Stimulated activated naive CD8-positive, alpha-beta T cell treated with anti-CD3 and anti-CD28 coated beads, Interleukin-15, amount 100 ng/mL, for 72 hours (primary cell): ENCODE results near the gene CD8B.

Experiments
- ATAC-seq: fragments of 150-1000 bp; cut with Tn5 transposase; 2 replicates; pipeline ENCODE4 v1.10.0; 2021; ENCODE audit warnings: mild to moderate bottlenecking, moderate library complexity
- DNase-seq, 2 donors: peaks; one replicate each; pipeline ENCODE4 v3.0.0; 2021 to 2022
- H3K27ac Mint-ChIP-seq, 2 donors: one replicate each; pipeline ENCODE4 v1.8.0; 2022; ENCODE audit warnings: mild to moderate bottlenecking in 2 of 2, mixed read lengths in 2 of 2, moderate library complexity in 2 of 2
- H3K27me3 Mint-ChIP-seq: one replicate; pipeline ENCODE4 v1.8.0; 2022; ENCODE audit warnings: mixed read lengths
- H3K4me1 Mint-ChIP-seq: one replicate; pipeline ENCODE4 v1.8.0; 2022; ENCODE audit warnings: mild to moderate bottlenecking, mixed read lengths
- H3K4me3 Mint-ChIP-seq, 2 donors: one replicate each; pipeline ENCODE4 v1.8.0; 2022; ENCODE audit warnings: mild to moderate bottlenecking in 2 of 2, mixed read lengths in 2 of 2, moderate library complexity in 1 of 2
- H3K9me3 Mint-ChIP-seq, 2 donors: one replicate each; pipeline ENCODE4 v1.8.0; 2022; ENCODE audit warnings: mixed read lengths in 2 of 2

Gene CD8B

DNA sequence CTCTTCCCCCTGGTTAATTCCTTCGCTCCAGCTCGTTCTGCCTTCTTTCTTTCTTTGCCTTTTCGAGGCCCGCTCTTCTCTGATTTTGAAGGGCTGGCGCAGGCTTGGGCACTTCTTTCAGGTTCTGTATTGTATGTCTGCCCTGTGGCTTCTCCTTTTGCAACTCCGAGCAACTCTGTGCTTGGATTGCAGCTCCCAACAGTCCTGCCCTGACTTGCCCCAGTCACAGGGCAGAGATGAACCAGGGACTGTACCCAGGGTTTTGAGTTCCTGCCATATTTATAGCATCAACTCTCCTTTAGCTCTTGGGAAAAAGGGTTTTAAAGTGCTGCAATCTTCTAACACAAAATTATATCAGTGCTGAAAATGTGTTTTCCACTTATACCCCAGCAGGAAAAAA lies 39.8 kb downstream of the CD8B start:
- peak overlapping the region; percentile 71 to 90 for H3K27ac Mint-ChIP-seq
- ATAC-seq, result no peak
- no peaks in the 10 kb centered on the region for H3K27me3 Mint-ChIP-seq
- H3K4me1 Mint-ChIP-seq, result peaks cover 94% of the 10 kb centered on the region
- H3K4me3 Mint-ChIP-seq, result peak overlapping the region; percentile 78 to 80
- DNase-seq, result no peak
- peaks cover 0 to 5% of the 10 kb centered on the region in 2 donors for H3K9me3 Mint-ChIP-seq

DNA sequence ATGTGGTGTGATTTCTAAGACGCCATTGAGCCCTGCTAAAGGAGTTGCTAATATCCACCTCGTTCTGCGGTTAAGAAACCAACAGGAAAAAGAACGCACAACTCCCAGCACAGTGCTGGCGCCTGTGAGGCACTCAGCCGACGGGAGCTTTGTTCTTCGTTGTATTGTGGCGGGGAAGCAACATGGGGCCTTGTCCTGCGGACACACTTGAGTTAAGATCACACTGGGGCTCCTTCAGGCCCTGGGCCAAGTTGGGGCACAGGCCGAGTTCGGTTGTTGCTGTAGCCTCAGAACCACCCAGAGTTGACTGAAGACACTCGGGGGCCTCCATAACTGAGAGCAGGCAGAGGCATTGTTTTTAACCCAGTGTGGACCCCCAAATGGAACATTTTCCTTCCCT lies 40.4 kb downstream of the CD8B start:
- H3K4me1 Mint-ChIP-seq, result peaks cover 94% of the 10 kb centered on the region
- DNase-seq (no peak), ATAC-seq (peak; percentile 10)
- peaks cover 0 to 5% of the 10 kb centered on the region in 2 donors for H3K9me3 Mint-ChIP-seq
- peak overlapping the region; percentile 78 to 80 for H3K4me3 Mint-ChIP-seq
- H3K27me3 Mint-ChIP-seq, result no peaks in the 10 kb centered on the region
- peak overlapping the region; percentile 71 to 89 for H3K27ac Mint-ChIP-seq

DNA sequence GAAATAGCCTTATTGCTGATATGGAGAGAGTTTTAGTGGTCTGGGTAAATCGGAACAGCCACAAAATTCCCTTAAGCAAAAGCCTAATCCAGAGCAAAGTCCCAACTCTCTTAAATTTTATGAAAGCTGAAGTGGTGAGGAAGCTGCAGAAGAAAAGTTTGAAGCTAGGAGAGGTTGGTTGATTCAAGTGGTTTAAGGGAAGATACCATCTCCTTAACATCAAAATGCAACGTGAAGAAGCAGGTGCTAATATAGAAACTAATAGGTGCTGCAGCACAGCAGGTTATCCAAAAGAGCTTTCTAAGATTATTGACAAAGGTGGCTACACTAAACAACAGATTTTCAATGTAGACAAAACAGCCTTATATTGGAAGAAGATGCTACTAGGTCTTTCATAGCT lies 42.7 kb downstream of the CD8B start:
- H3K27ac Mint-ChIP-seq, result peak overlapping the region in 1 of 2 donors; percentile 33
- peaks cover 0 to 5% of the 10 kb centered on the region in 2 donors for H3K9me3 Mint-ChIP-seq
- H3K4me1 Mint-ChIP-seq, result peaks cover 95% of the 10 kb centered on the region
- no peaks in the 10 kb centered on the region for H3K27me3 Mint-ChIP-seq
- no peak for ATAC-seq
- DNase-seq, result no peak
- peak overlapping the region; percentile 30 to 37 for H3K4me3 Mint-ChIP-seq

DNA sequence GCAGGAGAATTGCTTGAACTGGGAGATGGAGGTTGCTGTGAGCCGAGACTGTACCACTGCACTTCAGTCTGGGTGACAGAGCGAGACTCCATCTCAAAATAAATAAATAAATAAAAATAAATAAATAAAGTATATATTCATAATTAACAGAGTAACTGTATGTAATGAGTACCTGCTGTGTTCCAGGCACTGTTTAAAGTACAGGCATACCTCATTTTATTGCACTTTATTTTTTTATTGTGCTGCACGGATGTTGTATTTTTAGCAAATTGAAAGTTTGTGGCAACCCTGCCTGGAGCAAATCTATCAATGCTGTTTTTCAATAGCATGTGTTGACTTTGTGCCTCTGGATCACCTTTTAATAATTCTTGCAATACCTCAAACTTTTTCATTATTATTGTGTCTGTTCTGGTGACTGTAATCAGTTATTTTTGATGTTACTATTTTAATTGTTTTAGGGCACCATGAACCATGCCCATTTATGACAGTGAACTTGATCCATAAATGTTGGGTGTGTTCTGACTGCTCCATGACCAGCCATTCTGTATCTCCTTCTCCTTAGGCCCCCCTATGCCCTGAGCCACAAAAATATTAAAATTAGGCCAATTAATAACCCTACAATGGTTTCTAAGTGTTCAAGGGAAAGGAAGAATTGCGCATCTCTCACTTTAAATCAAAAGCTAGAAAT lies 43.4 kb downstream of the CD8B start:
- ATAC-seq (no peak), DNase-seq (no peak)
- Mint-ChIP-seq H3K4me1 (peaks cover 95% of the 10 kb centered on the region), H3K27me3 (no peaks in the 10 kb centered on the region), H3K27ac (peak overlapping the region in 1 of 2 donors; percentile 15), H3K9me3 (peaks cover 0 to 5% of the 10 kb centered on the region in 2 donors), H3K4me3 (peak overlapping the region; percentile 30 to 37)

DNA sequence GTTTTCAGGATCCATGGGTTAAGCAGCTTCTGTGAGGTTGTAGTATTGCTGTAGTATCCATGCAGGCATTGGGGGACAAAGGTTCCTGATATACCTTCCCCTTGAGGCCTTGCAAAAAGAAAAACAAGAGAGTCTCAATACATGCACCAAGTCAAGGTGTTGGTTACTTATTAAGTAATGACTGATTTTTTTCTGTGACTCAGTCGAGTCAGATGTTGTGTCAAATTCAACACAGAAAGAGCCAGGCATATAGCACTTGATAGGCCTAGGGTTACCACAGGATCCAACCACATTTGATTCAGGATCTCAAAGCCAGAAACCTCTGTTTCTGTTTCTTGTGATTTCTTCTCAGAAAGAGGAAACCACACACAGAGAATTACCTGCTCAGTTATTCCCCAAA lies 46.1 kb downstream of the CD8B start:
- peak; percentile 96 for ATAC-seq
- peak overlapping the region; percentile 20 to 93 for H3K27ac Mint-ChIP-seq
- no peak for DNase-seq
- peaks cover 91% of the 10 kb centered on the region for H3K4me1 Mint-ChIP-seq
- peak overlapping the region; percentile 73 to 82 for H3K4me3 Mint-ChIP-seq
- peaks cover 0 to 5% of the 10 kb centered on the region in 2 donors for H3K9me3 Mint-ChIP-seq
- H3K27me3 Mint-ChIP-seq, result no peaks in the 10 kb centered on the region

DNA sequence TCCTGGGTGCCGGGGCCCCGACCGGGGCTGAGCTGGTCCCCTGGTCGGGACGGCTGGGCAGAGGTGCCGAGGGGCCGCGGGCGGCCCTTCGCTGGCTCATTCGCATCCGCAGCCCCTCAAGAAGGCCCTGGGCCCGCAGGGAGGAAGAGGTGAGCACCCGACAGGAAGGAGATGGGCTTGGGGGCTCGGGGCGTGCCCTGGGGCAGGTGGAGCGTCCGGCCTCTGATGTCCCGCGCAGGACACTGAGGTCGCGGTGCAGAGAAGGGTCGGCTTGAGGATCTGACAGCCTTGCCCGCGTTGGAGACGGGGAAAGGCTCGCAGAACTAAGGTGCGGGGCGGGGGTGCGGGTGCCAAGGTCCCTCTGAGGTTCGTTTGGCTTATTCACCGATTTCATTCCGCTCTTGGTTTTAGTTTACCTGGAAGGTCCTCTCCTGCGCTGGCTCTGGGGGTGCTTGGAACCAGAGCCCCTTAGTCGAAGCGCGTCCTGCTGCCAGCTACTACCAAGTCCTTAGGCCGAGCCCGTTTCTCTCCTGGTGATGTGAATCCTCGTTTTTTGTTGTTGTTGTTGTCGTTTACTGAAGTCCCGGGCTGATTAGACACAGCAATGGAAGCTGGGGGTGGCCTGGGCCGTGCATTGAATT lies 52.1 kb downstream of the CD8B start:
- peak; percentile 60 to 61 for DNase-seq
- Mint-ChIP-seq H3K27me3 (no peaks in the 10 kb centered on the region), H3K4me3 (peak overlapping the region; percentile 88 to 93), H3K27ac (peak overlapping the region; percentile 70 to 94), H3K4me1 (peaks cover 54% of the 10 kb centered on the region), H3K9me3 (peaks cover 0 to 5% of the 10 kb centered on the region in 2 donors)
- no peak for ATAC-seq

DNA sequence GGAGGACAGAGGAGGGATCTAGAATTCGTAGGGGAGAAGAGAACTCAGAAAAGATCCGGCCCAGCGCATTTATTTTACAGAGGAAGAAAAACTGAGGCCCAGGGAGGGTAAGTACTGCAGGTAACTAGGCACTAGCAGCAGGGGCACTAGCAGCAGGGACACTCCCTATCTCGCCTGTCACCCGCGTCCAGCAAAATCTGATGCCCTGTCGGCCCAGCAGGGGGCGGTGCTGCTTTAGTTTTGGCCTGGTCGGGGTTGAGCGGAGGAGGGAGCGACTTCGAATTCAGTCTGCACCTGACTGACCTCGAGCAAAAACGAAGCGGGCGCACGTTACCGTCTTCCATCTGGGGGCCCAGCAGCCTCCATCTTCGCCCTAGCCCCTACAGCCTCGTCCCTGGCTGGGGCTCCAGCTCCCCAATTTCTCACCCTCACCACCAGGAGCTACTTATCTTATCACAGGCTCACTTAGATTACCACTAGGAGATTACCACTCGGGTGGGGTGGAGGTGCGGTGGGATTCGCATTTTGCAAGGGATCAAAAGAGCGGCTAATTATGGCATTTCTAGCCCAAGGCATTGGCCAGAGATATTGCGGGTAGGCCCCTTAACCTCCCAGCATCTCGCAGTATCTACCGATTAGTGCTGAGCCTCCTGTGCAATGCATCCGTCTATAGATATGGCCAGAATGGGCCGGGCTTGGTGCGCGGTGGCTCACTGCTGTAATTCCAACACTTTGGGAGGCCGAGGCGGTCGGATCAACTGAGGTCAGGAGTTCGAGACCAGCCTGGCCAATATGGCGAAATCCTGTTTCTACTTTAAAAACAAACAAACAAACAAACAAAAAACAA lies 53.1 kb downstream of the CD8B start:
- Mint-ChIP-seq H3K4me3 (peak overlapping the region; percentile 88 to 93), H3K27ac (peak overlapping the region; percentile 96 to 97), H3K4me1 (peaks cover 53% of the 10 kb centered on the region), H3K9me3 (peaks cover 0 to 5% of the 10 kb centered on the region in 2 donors), H3K27me3 (no peaks in the 10 kb centered on the region)
- DNase-seq, result peak; percentile 99
- peak; percentile 83 for ATAC-seq

DNA sequence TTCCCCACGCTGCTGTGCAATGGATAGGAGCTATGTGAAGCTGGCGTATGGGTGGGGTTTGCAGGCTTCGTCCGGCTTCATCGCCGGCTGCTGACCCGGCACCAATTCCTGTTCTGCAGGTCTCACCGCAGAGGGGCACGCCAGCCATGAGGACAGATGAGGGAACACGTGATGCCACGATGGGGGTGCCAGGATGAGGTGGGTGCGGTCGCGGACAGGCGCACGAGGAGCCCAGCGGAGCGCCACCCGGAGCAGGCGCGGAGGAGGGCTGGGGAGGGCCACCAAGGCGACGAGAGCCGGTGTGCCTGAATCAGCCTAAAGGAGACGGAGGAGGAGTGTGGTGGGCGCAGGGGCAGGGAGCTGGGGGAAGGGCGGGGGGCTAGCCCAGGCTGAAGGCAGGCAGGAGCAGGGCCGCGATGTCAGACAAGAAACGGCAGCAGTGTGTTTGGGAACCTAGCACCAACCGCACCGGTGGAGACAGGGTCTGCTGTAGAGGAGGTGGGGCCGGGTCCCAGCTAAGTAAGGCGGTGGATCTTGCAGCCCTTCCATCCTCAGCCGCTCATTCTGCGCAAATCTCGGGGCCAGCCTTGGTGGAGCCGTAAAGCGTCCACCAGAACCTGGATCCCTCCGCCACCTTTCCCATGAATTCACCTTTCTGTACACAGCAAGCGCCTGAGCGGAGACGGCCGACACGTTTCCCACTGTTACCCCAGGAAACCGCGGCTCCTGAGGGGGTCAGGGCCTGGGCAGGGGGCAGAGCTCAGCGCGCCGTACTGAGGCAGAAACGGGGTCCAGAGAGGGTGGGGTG lies 54.0 kb downstream of the CD8B start:
- peaks cover 0 to 4% of the 10 kb centered on the region in 2 donors for H3K9me3 Mint-ChIP-seq
- H3K4me1 Mint-ChIP-seq, result peaks cover 47% of the 10 kb centered on the region
- ATAC-seq (peak; percentile 74), DNase-seq (peak; percentile 86 to 95)
- H3K27ac Mint-ChIP-seq, result peak overlapping the region; percentile 96 to 97
- no peaks in the 10 kb centered on the region for H3K27me3 Mint-ChIP-seq
- peak overlapping the region; percentile 88 to 93 for H3K4me3 Mint-ChIP-seq

DNA sequence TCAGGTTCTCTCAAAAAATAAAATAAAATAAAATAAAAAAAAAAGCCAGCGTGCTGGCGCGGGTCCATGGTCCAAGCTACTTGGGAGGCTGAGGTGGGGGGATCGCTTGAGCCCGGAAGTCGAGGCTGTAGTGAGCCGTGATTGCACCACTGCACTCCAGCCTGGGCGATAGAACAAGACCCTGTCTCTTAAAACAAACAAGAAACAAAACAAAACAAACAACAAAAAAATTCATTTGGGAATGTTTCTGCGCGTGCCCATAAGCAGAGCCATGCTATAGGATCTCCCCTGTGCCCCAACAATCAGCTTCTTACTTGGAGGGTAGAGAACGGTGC lies 54.6 kb downstream of the CD8B start:
- Mint-ChIP-seq H3K27ac (peak overlapping the region; percentile 96 to 97), H3K4me3 (peak overlapping the region; percentile 88 to 93), H3K27me3 (no peaks in the 10 kb centered on the region), H3K9me3 (no peaks in the 10 kb centered on the region), H3K4me1 (peaks cover 41% of the 10 kb centered on the region)
- ATAC-seq (peak; percentile 0), DNase-seq (no peak)

DNA sequence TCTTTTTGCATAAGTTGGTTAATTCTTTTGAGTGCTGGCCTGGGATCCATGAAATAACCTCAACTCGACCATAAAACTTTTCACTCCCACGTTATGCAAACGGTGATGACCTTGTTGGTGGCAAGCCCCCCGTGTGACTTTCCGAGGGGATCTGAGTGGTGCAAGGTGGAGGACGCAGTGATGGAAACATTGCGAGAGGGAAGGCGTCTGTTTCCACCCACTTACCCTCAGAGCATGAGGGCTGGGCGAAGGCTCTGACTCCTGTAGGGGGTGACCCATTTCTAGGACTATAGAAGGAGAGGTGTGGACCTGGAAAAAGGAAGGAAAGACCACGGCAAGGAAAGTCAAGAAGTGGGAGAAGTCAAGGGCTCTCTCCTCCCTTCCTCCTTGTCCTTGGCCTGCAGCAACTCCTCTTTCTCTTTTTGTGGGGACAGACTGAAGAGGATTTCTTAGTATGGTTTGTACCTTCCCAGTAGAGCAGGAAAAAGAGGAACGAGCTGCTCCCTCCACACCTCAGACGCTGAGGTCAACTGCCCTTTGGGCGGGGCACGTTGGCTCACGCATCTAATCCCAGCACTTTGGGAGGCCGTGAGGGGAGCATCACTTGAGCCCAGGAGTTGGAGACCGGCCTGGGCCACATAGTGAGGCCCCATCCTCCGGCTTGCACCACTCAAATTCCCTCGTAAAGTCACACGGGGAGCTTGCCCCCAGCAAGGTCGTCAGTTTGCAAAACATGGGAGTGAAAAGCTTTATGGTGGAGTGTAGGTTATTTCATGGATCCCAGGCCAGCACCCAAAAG lies 55.4 kb downstream of the CD8B start:
- H3K9me3 Mint-ChIP-seq, result no peaks in the 10 kb centered on the region
- no peaks in the 10 kb centered on the region for H3K27me3 Mint-ChIP-seq
- ATAC-seq, result no peak
- no peak for DNase-seq
- peaks cover 33% of the 10 kb centered on the region for H3K4me1 Mint-ChIP-seq
- peak overlapping the region; percentile 88 to 93 for H3K4me3 Mint-ChIP-seq
- H3K27ac Mint-ChIP-seq, result peak overlapping the region; percentile 72 to 93

DNA sequence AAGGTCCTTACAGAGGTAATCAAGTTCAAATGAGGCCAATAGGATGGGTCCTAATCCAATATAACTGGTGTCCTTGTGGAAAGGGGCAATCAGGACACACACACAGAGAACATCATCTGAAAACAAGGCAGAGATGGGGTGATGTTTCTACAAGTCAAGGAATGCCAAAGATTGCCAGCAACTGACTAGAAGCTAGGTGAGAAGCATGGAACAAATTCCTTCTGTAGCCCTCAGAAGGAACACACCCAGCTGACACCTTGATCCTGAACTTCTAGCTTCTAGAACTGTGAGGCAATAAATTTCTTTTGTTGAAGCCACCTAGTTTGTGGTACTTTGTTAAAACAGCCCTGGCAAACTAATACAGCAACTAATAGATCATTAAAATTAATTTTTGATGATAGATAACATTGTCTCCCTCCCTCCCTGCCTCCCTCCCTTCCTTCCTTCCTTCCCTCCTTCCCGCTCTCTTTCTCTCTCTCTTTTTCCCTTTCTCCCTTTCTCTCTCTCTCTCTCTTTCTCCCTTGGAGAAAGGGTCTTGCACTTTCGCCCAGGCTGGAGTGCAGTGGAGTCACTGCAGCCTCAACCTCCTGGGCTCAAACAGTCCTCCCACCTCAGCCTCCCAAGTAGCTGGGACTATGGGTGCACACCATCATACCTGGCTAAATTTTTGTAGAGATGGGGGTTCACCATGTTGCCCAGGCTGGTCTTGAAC lies 60.7 kb downstream of the CD8B start:
- H3K9me3 Mint-ChIP-seq, result peaks cover 14 to 15% of the 10 kb centered on the region in 2 donors
- DNase-seq (no peak), ATAC-seq (no peak)
- no peak overlapping the region for H3K4me3 Mint-ChIP-seq
- peaks cover 26% of the 10 kb centered on the region for H3K4me1 Mint-ChIP-seq
- no peaks in the 10 kb centered on the region for H3K27me3 Mint-ChIP-seq
- H3K27ac Mint-ChIP-seq, result no peak overlapping the region

DNA sequence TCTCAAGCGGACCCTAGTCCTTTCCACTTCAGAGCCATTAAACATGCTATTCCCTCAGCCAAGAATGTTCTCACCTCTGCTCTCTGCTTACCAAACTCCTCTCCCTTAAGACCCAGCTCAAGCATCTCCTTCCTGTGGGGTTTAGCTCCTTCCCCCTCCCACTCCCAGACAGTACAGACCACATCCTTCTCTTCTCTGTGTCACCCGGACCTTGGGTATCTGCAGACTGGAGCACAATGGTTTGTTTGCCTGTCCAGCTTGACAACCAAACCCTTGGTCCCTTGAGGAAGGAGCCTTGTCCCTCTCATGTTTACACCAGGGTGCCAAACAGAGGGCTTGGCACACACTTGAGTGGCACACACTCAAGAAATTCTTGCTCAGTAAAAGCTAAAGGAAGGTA lies 66.8 kb downstream of the CD8B start:
- Mint-ChIP-seq H3K27ac (peak overlapping the region; percentile 2 to 28), H3K4me1 (peaks cover 44% of the 10 kb centered on the region), H3K9me3 (peaks cover 26 to 28% of the 10 kb centered on the region in 2 donors), H3K4me3 (peak overlapping the region; percentile 68 to 76), H3K27me3 (no peaks in the 10 kb centered on the region)
- ATAC-seq (peak; percentile 66), DNase-seq (peak in 1 of 2 donors; percentile 47)

DNA sequence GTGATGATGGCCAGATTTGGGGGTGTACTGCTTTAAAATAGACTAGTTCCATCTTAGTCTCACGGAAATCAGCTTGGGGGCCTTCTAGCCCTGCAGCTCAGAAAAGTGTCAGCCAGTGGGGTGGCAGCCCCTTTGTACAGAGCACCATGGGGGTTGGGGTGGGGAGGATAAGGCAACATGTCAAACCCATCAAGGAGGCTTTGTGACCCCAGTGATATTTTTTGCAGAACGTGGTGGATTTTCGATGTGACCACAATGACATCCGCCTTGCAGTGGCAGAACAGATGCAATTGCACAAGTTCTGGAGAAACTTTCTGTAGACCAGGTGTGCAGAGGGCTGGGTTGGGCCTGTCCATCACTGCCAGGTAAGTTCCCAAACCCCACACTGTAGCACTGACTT lies 67.9 kb downstream of the CD8B start:
- peaks cover 47% of the 10 kb centered on the region for H3K4me1 Mint-ChIP-seq
- DNase-seq (peak in 1 of 2 donors; percentile 54), ATAC-seq (no peak)
- H3K4me3 Mint-ChIP-seq, result peak overlapping the region; percentile 70 to 81
- no peaks in the 10 kb centered on the region for H3K27me3 Mint-ChIP-seq
- H3K27ac Mint-ChIP-seq, result peak overlapping the region in 1 of 2 donors; percentile 93
- peaks cover 26 to 28% of the 10 kb centered on the region in 2 donors for H3K9me3 Mint-ChIP-seq

DNA sequence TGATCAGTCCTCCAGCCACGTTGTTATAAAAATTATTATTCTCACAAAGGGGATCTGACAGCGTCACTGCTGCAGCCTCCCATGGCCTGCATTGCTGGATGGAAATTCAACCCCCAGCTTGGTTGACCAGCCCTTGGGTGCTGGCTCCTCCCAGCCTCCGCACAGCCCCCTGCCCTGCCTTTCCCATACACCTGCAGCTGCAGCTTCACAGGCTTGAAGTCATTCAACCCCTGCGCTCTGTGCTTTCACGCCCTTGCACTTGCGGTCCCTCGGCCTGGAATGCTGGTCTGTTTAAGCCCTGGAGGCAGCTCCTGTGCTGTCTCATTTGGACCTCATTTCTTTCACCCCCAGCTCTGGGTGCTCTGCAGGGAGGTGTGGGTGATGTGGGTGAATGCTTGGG lies 70.1 kb downstream of the CD8B start:
- peaks cover 17 to 18% of the 10 kb centered on the region in 2 donors for H3K9me3 Mint-ChIP-seq
- DNase-seq (no peak), ATAC-seq (peak; percentile 13)
- H3K27me3 Mint-ChIP-seq, result no peaks in the 10 kb centered on the region
- H3K4me3 Mint-ChIP-seq, result peak overlapping the region; percentile 91 to 97
- H3K27ac Mint-ChIP-seq, result peak overlapping the region; percentile 97 to 100
- peaks cover 66% of the 10 kb centered on the region for H3K4me1 Mint-ChIP-seq
